ENCODE measurements around the gene ARFGEF3. TPM values are rescaled to one million over a fixed set of nuclear protein-coding genes. Genes with fewer than 3 reads are reported as not detected.

ARFGEF3 gene
- total and polyA plus RNA-seq, 10 of the 15 experiments (the other 5 are each of a cell fraction or from before 2014, with no cell fraction given) = under 0.01 to 0.08 (median 0.02) TPM; not detected in 1

GRCh38 chr6:138387577-138388368 lies 226.0 kb downstream of the ARFGEF3 start:
- TF ChIP-seq CEBPB (IDR thresholded peaks at IDR 0.05; ENCODE audit: borderline replicate concordance in 1 of 2, low read depth in 2 of 2, low read length in 2 of 2) (no peak), CHD4 (IDR thresholded peaks at IDR 0.05) (no peak), HDGF (IDR thresholded peaks at IDR 0.05) (no peak), MLLT1 (IDR thresholded peaks at IDR 0.05) (no peak), TCF7 (IDR thresholded peaks at IDR 0.05; ENCODE audit: borderline replicate concordance) (no peak), CBX5 (IDR thresholded peaks at IDR 0.05; ENCODE audit: low read depth) (no peak), SUZ12 (IDR thresholded peaks at IDR 0.05; ENCODE audit: unreplicated experiment) (no peak), NR2F1 (conservative IDR thresholded peaks at IDR 0.05) (no peak), IRF4 (IDR thresholded peaks at IDR 0.05; ENCODE audit: low read depth, low read length) (no peak)
- intact Hi-C loops (cut with micrococcal nuclease; ENCODE audit: unreplicated experiment) (no loop called here), in situ Hi-C loops (cut with MboI) (no loop called here)
- ChIA-PET POLR2A (no interaction called here), RAD21 (ENCODE audit: unreplicated experiment) (interaction anchor here (0.8 kb wide), 1 partner anchor 121 kb away, joined by 3 read pairs; no protein-coding TSS in a partner anchor), CTCF (interaction anchor here (1.0 kb wide), 1 partner anchor 1544 kb away, joined by 3 read pairs; no protein-coding TSS in a partner anchor), SMC1A (ENCODE audit: uncharacterized antibody, unreplicated experiment) (interaction anchor here (1.0 kb wide), 1 partner anchor 17 kb away, joined by 3 read pairs; the partner anchor contains the start of gene HEBP2)
- H3K9me3 ChIP-seq (replicated peaks; ENCODE audit: control insufficient read depth, insufficient read depth, low read length) = no peaks in the 10 kb centered on the region
- BruUV-seq (replicated peaks) = no TSS peak
- no peaks in the 10 kb centered on the region for H3K79me2 ChIP-seq (ENCODE audit: control insufficient read depth, insufficient read depth, low read length)
- no peak overlapping the region for H3K4me2 ChIP-seq (ENCODE audit: control insufficient read depth, insufficient read depth)
- 79% methylated on average over 8 of the region's 8 CpGs for WGBS (ENCODE audit: insufficient coverage, insufficient replicate concordance, low lambda C conversion rate, missing lambda C conversion rate)
- DNase-seq (ENCODE audit: low read depth, low spot score) (no peak), ATAC-seq (no peak), FAIRE-seq (no peak)
- H3K27me3 ChIP-seq (replicated peaks in 1 of 2; ENCODE audit: control insufficient read depth in 2 of 2, insufficient read depth in 2 of 2, low read length in 1 of 2) = peaks cover 0 to 2% of the 10 kb centered on the region in 2 experiments; a peak in 1 of 4 replicates
- no peaks in the 10 kb centered on the region for H3K4me1 ChIP-seq (ENCODE audit: control insufficient read depth, insufficient read depth, low read length)
- no peaks in the 10 kb centered on the region for H3K36me3 ChIP-seq (ENCODE audit: control insufficient read depth in 2 of 2, insufficient read depth in 2 of 2, low read length in 1 of 2)
- H3K4me3 ChIP-seq = no peak overlapping the region
- no peak overlapping the region for H2AFZ ChIP-seq (ENCODE audit: control insufficient read depth, low read depth, low read length)
- no peak overlapping the region for H3K27ac ChIP-seq (ENCODE audit: control insufficient read depth, insufficient read depth)
- no peaks in the 10 kb centered on the region for H4K20me1 ChIP-seq (ENCODE audit: control insufficient read depth, insufficient read depth)
- H3K9ac ChIP-seq (ENCODE audit: control insufficient read depth, insufficient read depth, low read length) = no peak overlapping the region

Data from GM12878 (cell line).